Right kidney (tissue), 1 donor: ENCODE results near the gene PTCD1.

ENCODE experiments used
- DNase-seq: peaks from one replicate; pipeline ENCODE4 v3.0.0-alpha.2; 2016

PTCD1 gene

GRCh38 chr7:99369767-99370391 is 68.7 kb downstream of the PTCD1 start:
- DNase-seq: peak; percentile 32

GRCh38 chr7:99368750-99369389 is 69.7 kb downstream of the PTCD1 start:
- DNase-seq: no peak
